ENCODE measurements around the gene KCNE1. TPM values are rescaled to one million over a fixed set of nuclear protein-coding genes. Genes with fewer than 3 reads are reported as not detected.

KCNE1 gene
- total RNA-seq, 1 donor from 2014 or later, result 0.59 TPM

- Mint-ChIP-seq H3K27me3 (ENCODE audit: unreplicated experiment) (no peaks in the 10 kb centered on the region), H3K36me3 (ENCODE audit: unreplicated experiment) (no peaks in the 10 kb centered on the region), H3K4me1 (ENCODE audit: unreplicated experiment) (peaks cover 35% of the 10 kb centered on the region), H3K27ac (ENCODE audit: unreplicated experiment) (peak overlapping the region; percentile 97), H3K4me3 (ENCODE audit: unreplicated experiment) (peak overlapping the region; percentile 59), H3K9me3 (ENCODE audit: unreplicated experiment) (peaks cover 3% of the 10 kb centered on the region)
- no peak for DNase-seq (ENCODE audit: extremely low spot score, unreplicated experiment)
- no peak for TF ChIP-seq CTCF (IDR thresholded peaks at IDR 0.05)
These were observed 33.3 kb upstream of the KCNE1 start for GRCh38 chr21:34545079-34545884.

- Mint-ChIP-seq H3K9me3 (ENCODE audit: unreplicated experiment) (peaks cover 3% of the 10 kb centered on the region), H3K27me3 (ENCODE audit: unreplicated experiment) (no peaks in the 10 kb centered on the region), H3K36me3 (ENCODE audit: unreplicated experiment) (no peaks in the 10 kb centered on the region), H3K27ac (ENCODE audit: unreplicated experiment) (peak overlapping the region; percentile 97), H3K4me3 (ENCODE audit: unreplicated experiment) (no peak overlapping the region), H3K4me1 (ENCODE audit: unreplicated experiment) (peaks cover 39% of the 10 kb centered on the region)
- DNase-seq (ENCODE audit: extremely low spot score, unreplicated experiment), result no peak
- TF ChIP-seq CTCF (IDR thresholded peaks at IDR 0.05), result peak; percentile 62
These were observed 32.1 kb upstream of the KCNE1 start for GRCh38 chr21:34544032-34544496.

GRCh38 chr21:34543017-34543416 lies 31.0 kb upstream of the KCNE1 start:
- Mint-ChIP-seq H3K9me3 (ENCODE audit: unreplicated experiment) (peaks cover 3% of the 10 kb centered on the region), H3K27ac (ENCODE audit: unreplicated experiment) (no peak overlapping the region), H3K36me3 (ENCODE audit: unreplicated experiment) (no peaks in the 10 kb centered on the region), H3K4me3 (ENCODE audit: unreplicated experiment) (no peak overlapping the region), H3K27me3 (ENCODE audit: unreplicated experiment) (no peaks in the 10 kb centered on the region), H3K4me1 (ENCODE audit: unreplicated experiment) (peaks cover 40% of the 10 kb centered on the region)
- no peak for DNase-seq (ENCODE audit: extremely low spot score, unreplicated experiment)
- TF ChIP-seq CTCF (IDR thresholded peaks at IDR 0.05), result no peak

- peaks cover 45% of the 10 kb centered on the region for H3K4me1 Mint-ChIP-seq (ENCODE audit: unreplicated experiment)
- no peak for DNase-seq (ENCODE audit: extremely low spot score, unreplicated experiment)
- no peak overlapping the region for H3K4me3 Mint-ChIP-seq (ENCODE audit: unreplicated experiment)
- H3K27me3 Mint-ChIP-seq (ENCODE audit: unreplicated experiment), result no peaks in the 10 kb centered on the region
- no peak for TF ChIP-seq CTCF (IDR thresholded peaks at IDR 0.05)
- H3K36me3 Mint-ChIP-seq (ENCODE audit: unreplicated experiment), result no peaks in the 10 kb centered on the region
- H3K9me3 Mint-ChIP-seq (ENCODE audit: unreplicated experiment), result peaks cover 3% of the 10 kb centered on the region
- H3K27ac Mint-ChIP-seq (ENCODE audit: unreplicated experiment), result no peak overlapping the region
These were observed 28.2 kb upstream of the KCNE1 start for GRCh38 chr21:34540206-34540605.

- Mint-ChIP-seq H3K36me3 (ENCODE audit: unreplicated experiment) (no peaks in the 10 kb centered on the region), H3K9me3 (ENCODE audit: unreplicated experiment) (no peaks in the 10 kb centered on the region), H3K4me3 (ENCODE audit: unreplicated experiment) (no peak overlapping the region), H3K27ac (ENCODE audit: unreplicated experiment) (no peak overlapping the region), H3K27me3 (ENCODE audit: unreplicated experiment) (no peaks in the 10 kb centered on the region), H3K4me1 (ENCODE audit: unreplicated experiment) (peaks cover 45% of the 10 kb centered on the region)
- no peak for TF ChIP-seq CTCF (IDR thresholded peaks at IDR 0.05)
- DNase-seq (ENCODE audit: extremely low spot score, unreplicated experiment), result no peak
These were observed 25.8 kb upstream of the KCNE1 start for GRCh38 chr21:34537838-34538237.
